ENCODE data around the gene CACNA1E. TPM values are rescaled to one million over a fixed set of nuclear protein-coding genes. Genes with fewer than 3 reads are reported as not detected.

CACNA1E gene
- total RNA-seq, 1 donor from 2014 or later, result not detected

- H3K27ac Mint-ChIP-seq (ENCODE audit: unreplicated experiment), result no peak overlapping the region
- H3K9me3 Mint-ChIP-seq (ENCODE audit: low read depth), result peaks cover 11% of the 10 kb centered on the region
- H3K4me1 Mint-ChIP-seq (ENCODE audit: low read depth), result no peaks in the 10 kb centered on the region
- no peak overlapping the region for H3K4me3 Mint-ChIP-seq (ENCODE audit: unreplicated experiment)
- no peak for DNase-seq (ENCODE audit: low spot score)
- no peaks in the 10 kb centered on the region for H3K27me3 Mint-ChIP-seq (ENCODE audit: low read depth)
- no peak for TF ChIP-seq CTCF (IDR thresholded peaks at IDR 0.05)
- no peaks in the 10 kb centered on the region for H3K36me3 Mint-ChIP-seq (ENCODE audit: low read depth)
Observed at GRCh38 chr1:181453541-181454201, 29.6 kb upstream of the CACNA1E start.

DNA sequence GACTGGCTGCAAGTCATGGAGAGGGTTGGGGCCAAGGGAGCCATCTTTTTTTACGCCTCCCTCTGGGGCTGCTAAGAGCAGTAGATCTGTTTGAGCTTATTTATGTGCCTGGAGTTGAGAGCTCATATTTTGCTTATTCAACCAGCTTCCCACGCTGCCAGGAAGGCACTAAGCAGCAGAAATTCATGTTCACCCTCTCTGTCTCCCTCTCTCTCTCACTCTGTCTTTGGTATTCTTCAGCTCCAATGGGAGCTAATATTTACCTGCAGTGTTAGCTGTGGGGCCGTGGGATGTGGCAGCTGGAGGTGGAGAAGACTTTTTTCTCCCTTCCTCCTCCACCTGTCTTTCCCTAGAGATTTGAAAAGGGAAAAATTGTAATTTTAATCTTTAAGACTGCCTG is 26.8 kb upstream of the CACNA1E start:
- TF ChIP-seq CTCF (IDR thresholded peaks at IDR 0.05), result no peak
- Mint-ChIP-seq H3K4me1 (ENCODE audit: low read depth) (no peaks in the 10 kb centered on the region), H3K27ac (ENCODE audit: unreplicated experiment) (no peak overlapping the region), H3K9me3 (ENCODE audit: low read depth) (peaks cover 11% of the 10 kb centered on the region), H3K36me3 (ENCODE audit: low read depth) (no peaks in the 10 kb centered on the region), H3K4me3 (ENCODE audit: unreplicated experiment) (no peak overlapping the region), H3K27me3 (ENCODE audit: low read depth) (no peaks in the 10 kb centered on the region)
- DNase-seq (ENCODE audit: low spot score), result no peak

- Mint-ChIP-seq H3K9me3 (ENCODE audit: low read depth) (peaks cover 11% of the 10 kb centered on the region), H3K4me3 (ENCODE audit: unreplicated experiment) (no peak overlapping the region), H3K27ac (ENCODE audit: unreplicated experiment) (no peak overlapping the region), H3K4me1 (ENCODE audit: low read depth) (no peaks in the 10 kb centered on the region), H3K36me3 (ENCODE audit: low read depth) (no peaks in the 10 kb centered on the region), H3K27me3 (ENCODE audit: low read depth) (peaks cover under 1% of the 10 kb centered on the region)
- no peak for TF ChIP-seq CTCF (IDR thresholded peaks at IDR 0.05)
- DNase-seq (ENCODE audit: low spot score), result no peak
Observed at GRCh38 chr1:181458419-181458818, 24.9 kb upstream of the CACNA1E start.

DNA sequence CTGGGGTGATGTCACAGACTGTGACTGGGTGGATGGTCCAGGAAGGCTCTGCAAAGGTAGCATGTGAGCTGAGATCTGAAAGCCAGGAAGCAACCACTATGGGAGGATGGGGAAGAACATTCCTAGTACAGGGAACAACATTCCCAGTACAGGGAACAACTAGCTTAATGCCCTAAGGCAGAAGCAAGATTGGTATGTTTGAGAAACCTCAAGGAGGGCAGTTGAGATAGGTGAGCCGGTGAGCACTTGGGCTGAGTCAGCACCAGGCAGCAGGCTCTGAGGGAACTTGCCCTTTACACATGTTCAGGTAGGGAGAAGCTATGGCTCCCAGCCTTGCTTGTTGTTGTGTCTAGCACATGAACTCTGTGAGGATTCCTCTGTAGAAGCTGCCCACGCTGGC is 24.2 kb upstream of the CACNA1E start:
- TF ChIP-seq CTCF (IDR thresholded peaks at IDR 0.05), result no peak
- no peaks in the 10 kb centered on the region for H3K36me3 Mint-ChIP-seq (ENCODE audit: low read depth)
- peaks cover 3% of the 10 kb centered on the region for H3K27me3 Mint-ChIP-seq (ENCODE audit: low read depth)
- no peak for DNase-seq (ENCODE audit: low spot score)
- H3K27ac Mint-ChIP-seq (ENCODE audit: unreplicated experiment), result no peak overlapping the region
- no peaks in the 10 kb centered on the region for H3K4me1 Mint-ChIP-seq (ENCODE audit: low read depth)
- peaks cover 11% of the 10 kb centered on the region for H3K9me3 Mint-ChIP-seq (ENCODE audit: low read depth)
- no peak overlapping the region for H3K4me3 Mint-ChIP-seq (ENCODE audit: unreplicated experiment)

DNA sequence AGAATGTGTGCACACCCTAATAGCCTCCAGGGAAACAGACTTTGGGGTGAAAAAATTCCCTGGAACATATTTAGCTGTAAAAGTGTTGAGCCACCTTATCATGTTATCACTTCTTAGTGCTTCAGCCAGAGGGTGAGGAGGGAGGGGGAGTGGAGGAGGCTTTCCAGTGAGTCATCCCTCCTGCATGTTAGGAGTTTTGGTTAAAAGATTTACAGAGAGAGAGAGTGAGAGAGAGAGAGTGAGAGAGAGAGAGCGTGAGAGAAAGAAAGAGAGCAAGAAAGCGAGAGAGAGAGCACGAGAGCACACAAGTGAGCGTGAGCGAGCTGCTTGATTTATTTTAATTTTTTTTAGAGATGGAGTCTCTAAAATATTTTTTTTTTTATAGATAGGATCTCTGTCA is 13.5 kb upstream of the CACNA1E start:
- no peak for TF ChIP-seq CTCF (IDR thresholded peaks at IDR 0.05)
- Mint-ChIP-seq H3K27me3 (ENCODE audit: low read depth) (peaks cover 16% of the 10 kb centered on the region), H3K27ac (ENCODE audit: unreplicated experiment) (no peak overlapping the region), H3K36me3 (ENCODE audit: low read depth) (no peaks in the 10 kb centered on the region), H3K4me1 (ENCODE audit: low read depth) (no peaks in the 10 kb centered on the region), H3K9me3 (ENCODE audit: low read depth) (no peaks in the 10 kb centered on the region), H3K4me3 (ENCODE audit: unreplicated experiment) (no peak overlapping the region)
- DNase-seq (ENCODE audit: low spot score), result no peak
